ENCODE measurements around the gene CAST.

- TF ChIP-seq, protein P1, sequence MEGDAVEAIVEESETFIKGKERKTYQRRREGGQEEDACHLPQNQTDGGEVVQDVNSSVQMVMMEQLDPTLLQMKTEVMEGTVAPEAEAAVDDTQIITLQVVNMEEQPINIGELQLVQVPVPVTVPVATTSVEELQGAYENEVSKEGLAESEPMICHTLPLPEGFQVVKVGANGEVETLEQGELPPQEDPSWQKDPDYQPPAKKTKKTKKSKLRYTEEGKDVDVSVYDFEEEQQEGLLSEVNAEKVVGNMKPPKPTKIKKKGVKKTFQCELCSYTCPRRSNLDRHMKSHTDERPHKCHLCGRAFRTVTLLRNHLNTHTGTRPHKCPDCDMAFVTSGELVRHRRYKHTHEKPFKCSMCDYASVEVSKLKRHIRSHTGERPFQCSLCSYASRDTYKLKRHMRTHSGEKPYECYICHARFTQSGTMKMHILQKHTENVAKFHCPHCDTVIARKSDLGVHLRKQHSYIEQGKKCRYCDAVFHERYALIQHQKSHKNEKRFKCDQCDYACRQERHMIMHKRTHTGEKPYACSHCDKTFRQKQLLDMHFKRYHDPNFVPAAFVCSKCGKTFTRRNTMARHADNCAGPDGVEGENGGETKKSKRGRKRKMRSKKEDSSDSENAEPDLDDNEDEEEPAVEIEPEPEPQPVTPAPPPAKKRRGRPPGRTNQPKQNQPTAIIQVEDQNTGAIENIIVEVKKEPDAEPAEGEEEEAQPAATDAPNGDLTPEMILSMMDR (IDR thresholded peaks at IDR 0.05), result no peak
- no peak for TF ChIP-seq EZH2 (IDR thresholded peaks at IDR 0.05; ENCODE audit: borderline replicate concordance, insufficient read depth, low read depth, low read length, poor library complexity, severe bottlenecking)
Measured at GRCh38 chr5:96743805-96744204, 81.6 kb downstream of the CAST start.
